UCSD-AML1 (cell line): Measurements from ENCODE around the gene PSMG3.
"Not testable (repeated sequence)": the region's sequence is repeated elsewhere in the genome, so short reads cannot be mapped to it uniquely, and the experiment has no call there.

Experiments
- DNase-seq: peaks from one replicate; lab custom pipeline; 2025; ENCODE audit not compliant: unreplicated experiment; lab: John Stamatoyannopoulos, UW

PSMG3 gene

GRCh38 chr7:1536455-1536742, 33.4 kb downstream of the PSMG3 start:
- DNase-seq, result no peak

GRCh38 chr7:1535701-1536454, 34.0 kb downstream of the PSMG3 start:
- no peak for DNase-seq

- no peak for DNase-seq
These were observed 34.8 kb downstream of the PSMG3 start for GRCh38 chr7:1535100-1535458.

GRCh38 chr7:1534330-1535099, 35.3 kb downstream of the PSMG3 start:
- no peak for DNase-seq

GRCh38 chr7:1533547-1534329, 36.1 kb downstream of the PSMG3 start:
- DNase-seq, result no peak

GRCh38 chr7:1533255-1533546, 36.6 kb downstream of the PSMG3 start:
- DNase-seq, result no peak

- DNase-seq, result peak; percentile 36
These were observed 37.2 kb downstream of the PSMG3 start for GRCh38 chr7:1532456-1533254.

GRCh38 chr7:1531979-1532455, 37.8 kb downstream of the PSMG3 start:
- no peak for DNase-seq

- DNase-seq, result no peak
These were observed 38.4 kb downstream of the PSMG3 start for GRCh38 chr7:1531263-1531978.

GRCh38 chr7:1530946-1531262, 38.9 kb downstream of the PSMG3 start:
- DNase-seq, result no peak

- no peak for DNase-seq
These were observed 40.3 kb downstream of the PSMG3 start for GRCh38 chr7:1529383-1530116.

- DNase-seq, result no peak
These were observed 43.5 kb downstream of the PSMG3 start for GRCh38 chr7:1526271-1526754.

- DNase-seq, result no peak
These were observed 44.4 kb downstream of the PSMG3 start for GRCh38 chr7:1525409-1525808.

GRCh38 chr7:1523844-1524243, 46.0 kb downstream of the PSMG3 start:
- no peak for DNase-seq

GRCh38 chr7:1523208-1523607, 46.6 kb downstream of the PSMG3 start:
- no peak for DNase-seq

- no peak for DNase-seq
These were observed 48.4 kb downstream of the PSMG3 start for GRCh38 chr7:1521456-1521855.

- DNase-seq, result no peak
These were observed 49.1 kb downstream of the PSMG3 start for GRCh38 chr7:1520539-1521234.

GRCh38 chr7:1519322-1519922, 50.4 kb downstream of the PSMG3 start:
- not testable (repeated sequence) for DNase-seq
